ENCODE results near the gene PCBP2. TPM values are rescaled to one million over a fixed set of nuclear protein-coding genes. Genes with fewer than 3 reads are reported as not detected.

The PCBP2 gene
- total and polyA plus RNA-seq, 10 of the 15 experiments (the other 5 are each of a cell fraction or from before 2014, with no cell fraction given): 109 to 803 (median 327) TPM

GRCh38 chr12:53499266-53500141 is 47.6 kb downstream of the PCBP2 start, which contains the start of gene MAP3K12 (continued):
- TF ChIP-seq MAX (IDR thresholded peaks at IDR 0.05; ENCODE audit: low read depth, low read length): no peak
- TF ChIP-seq POLR2A (IDR thresholded peaks at IDR 0.05; ENCODE audit: low read depth, low read length): peak; percentile 24; the same call in 1 of the 2 replicates
- no peak for TF ChIP-seq CEBPZ (IDR thresholded peaks at IDR 0.05; ENCODE audit: low read depth, low read length)
- TF ChIP-seq SREBF1 (IDR thresholded peaks at IDR 0.05; ENCODE audit: low read length): no peak
- TF ChIP-seq NFYA (IDR thresholded peaks at IDR 0.05; ENCODE audit: borderline replicate concordance, low read depth, low read length): no peak
- no peak for TF ChIP-seq NR2C1 (IDR thresholded peaks at IDR 0.05)
- TF ChIP-seq MEF2B (IDR thresholded peaks at IDR 0.05; ENCODE audit: partially characterized antibody, poor library complexity, severe bottlenecking): no peak
- TF ChIP-seq RELB (IDR thresholded peaks at IDR 0.05; ENCODE audit: low read depth): no peak
- TF ChIP-seq CBX5 (IDR thresholded peaks at IDR 0.05; ENCODE audit: low read depth): no peak
- peak in 1 of 2 experiments; percentile 44; a peak in 2 of 4 replicates for TF ChIP-seq BHLHE40 (IDR thresholded peaks at IDR 0.05; ENCODE audit: borderline replicate concordance in 1 of 2, low read depth in 2 of 2, low read length in 1 of 2)
- TF ChIP-seq CTCF (IDR thresholded peaks at IDR 0.05 in 2 of 3, conservative IDR thresholded peaks at IDR 0.05 in 1 of 3; ENCODE audit: control insufficient read depth in 2 of 3, extremely low read depth in 1 of 3, insufficient read depth in 1 of 3, low read depth in 3 of 3, low read length in 3 of 3): 0 out of 6 replicates have a peak, but pooled peaks of 2 of the 3 experiments have one; percentile 12 to 15
- TF ChIP-seq SKIL (IDR thresholded peaks at IDR 0.05; ENCODE audit: low read depth, poor library complexity, severe bottlenecking): no peak
- no peak for TF ChIP-seq LARP7 (IDR thresholded peaks at IDR 0.05)

All from GM12878 (cell line).